Measurements from ENCODE around the gene PHGDH.

PHGDH gene

GRCh38 chr1:119771770-119772169 lies 60.0 kb downstream of the PHGDH start:
- DNase-seq (ENCODE audit: low spot score) (no peak), ATAC-seq (ENCODE audit: low read depth) (no peak)
- Histone ChIP-seq H3K36me3 (ENCODE audit: low read depth) (no peaks in the 10 kb centered on the region), H3K4me3 (ENCODE audit: severe bottlenecking) (no peak overlapping the region), H3K4me1 (ENCODE audit: insufficient read depth, poor library complexity, severe bottlenecking) (no peaks in the 10 kb centered on the region), H3K27me3 (ENCODE audit: insufficient read depth, poor library complexity, severe bottlenecking) (no peaks in the 10 kb centered on the region), H3K9me3 (ENCODE audit: severe bottlenecking) (no peaks in the 10 kb centered on the region), H3K27ac (ENCODE audit: poor library complexity, severe bottlenecking) (no peak overlapping the region)
- TF ChIP-seq CTCF (IDR thresholded peaks at IDR 0.05; ENCODE audit: poor library complexity, severe bottlenecking): no peak

- no peak overlapping the region for H3K27ac ChIP-seq (ENCODE audit: poor library complexity, severe bottlenecking)
- TF ChIP-seq CTCF (IDR thresholded peaks at IDR 0.05; ENCODE audit: poor library complexity, severe bottlenecking): no peak
- no peaks in the 10 kb centered on the region for H3K27me3 ChIP-seq (ENCODE audit: insufficient read depth, poor library complexity, severe bottlenecking)
- DNase-seq (ENCODE audit: low spot score): no peak
- no peak for ATAC-seq (ENCODE audit: low read depth)
- H3K36me3 ChIP-seq (ENCODE audit: low read depth): no peaks in the 10 kb centered on the region
- no peak overlapping the region for H3K4me3 ChIP-seq (ENCODE audit: severe bottlenecking)
- H3K4me1 ChIP-seq (ENCODE audit: insufficient read depth, poor library complexity, severe bottlenecking): no peaks in the 10 kb centered on the region
- no peaks in the 10 kb centered on the region for H3K9me3 ChIP-seq (ENCODE audit: severe bottlenecking)
Measured at GRCh38 chr1:119772298-119772697, 60.6 kb downstream of the PHGDH start.

- Histone ChIP-seq H3K27ac (ENCODE audit: poor library complexity, severe bottlenecking) (no peak overlapping the region), H3K4me1 (ENCODE audit: insufficient read depth, poor library complexity, severe bottlenecking) (no peaks in the 10 kb centered on the region), H3K9me3 (ENCODE audit: severe bottlenecking) (no peaks in the 10 kb centered on the region), H3K27me3 (ENCODE audit: insufficient read depth, poor library complexity, severe bottlenecking) (no peaks in the 10 kb centered on the region), H3K36me3 (ENCODE audit: low read depth) (no peaks in the 10 kb centered on the region), H3K4me3 (ENCODE audit: severe bottlenecking) (no peak overlapping the region)
- DNase-seq (ENCODE audit: low spot score) (no peak), ATAC-seq (ENCODE audit: low read depth) (no peak; the same call in 2 of the 3 replicates)
- no peak for TF ChIP-seq CTCF (IDR thresholded peaks at IDR 0.05; ENCODE audit: poor library complexity, severe bottlenecking)
Measured at GRCh38 chr1:119773711-119774241, 62.0 kb downstream of the PHGDH start.

GRCh38 chr1:119774746-119775490 lies 63.2 kb downstream of the PHGDH start:
- H3K27me3 ChIP-seq (ENCODE audit: insufficient read depth, poor library complexity, severe bottlenecking): no peaks in the 10 kb centered on the region
- DNase-seq (ENCODE audit: low spot score) (no peak), ATAC-seq (ENCODE audit: low read depth) (no peak)
- TF ChIP-seq CTCF (IDR thresholded peaks at IDR 0.05; ENCODE audit: poor library complexity, severe bottlenecking): no peak
- H3K4me3 ChIP-seq (ENCODE audit: severe bottlenecking): no peak overlapping the region
- H3K27ac ChIP-seq (ENCODE audit: poor library complexity, severe bottlenecking): no peak overlapping the region
- H3K36me3 ChIP-seq (ENCODE audit: low read depth): no peaks in the 10 kb centered on the region
- no peaks in the 10 kb centered on the region for H3K4me1 ChIP-seq (ENCODE audit: insufficient read depth, poor library complexity, severe bottlenecking)
- H3K9me3 ChIP-seq (ENCODE audit: severe bottlenecking): no peaks in the 10 kb centered on the region

- Histone ChIP-seq H3K27me3 (ENCODE audit: insufficient read depth, poor library complexity, severe bottlenecking) (no peaks in the 10 kb centered on the region), H3K36me3 (ENCODE audit: low read depth) (no peaks in the 10 kb centered on the region), H3K4me3 (ENCODE audit: severe bottlenecking) (no peak overlapping the region), H3K4me1 (ENCODE audit: insufficient read depth, poor library complexity, severe bottlenecking) (peaks cover 4% of the 10 kb centered on the region), H3K9me3 (ENCODE audit: severe bottlenecking) (no peaks in the 10 kb centered on the region), H3K27ac (ENCODE audit: poor library complexity, severe bottlenecking) (no peak overlapping the region)
- no peak for DNase-seq (ENCODE audit: low spot score)
- TF ChIP-seq CTCF (IDR thresholded peaks at IDR 0.05; ENCODE audit: poor library complexity, severe bottlenecking): no peak
- no peak for ATAC-seq (ENCODE audit: low read depth)
Measured at GRCh38 chr1:119778359-119778758, 66.6 kb downstream of the PHGDH start.

Data from RWPE2 (cell line).